HEK293 (cell line): Measurements from ENCODE around the gene HSD17B14.

ENCODE experiments used
- CTCF ChIA-PET: fragments of 350-600 bp; formaldehyde crosslinking; extraction: SDS; loops from one replicate; lab custom pipeline; 2021; ENCODE audit warnings: antibody characterized with exemption; lab: Yijun Ruan, JAX
- POLR2A ChIA-PET: fragments of 300-600 bp; formaldehyde crosslinking; extraction: SDS; loops from one replicate; lab custom pipeline; 2020; ENCODE audit warnings: antibody characterized with exemption, inconsistent platforms; lab: Yijun Ruan, JAX
- H3K27ac ChIP-seq: fragments of 200-500 bp; sonication (Bioruptor generic); 2 replicates; pipeline ENCODE4 v1.5.1; 2014; ENCODE audit warnings: low read depth, low read length, control low read depth, inconsistent platforms; ENCODE audit errors: extremely low read depth
- H3K36me3 ChIP-seq, 2 experiments: fragments of 200-500 bp in 1 of 2; sonication (Bioruptor generic) in 1 of 2; 1 replicate in 1 of 2; 2 replicates in 1 of 2; pipeline ENCODE4 v1.5.1; 2014 to 2017; ENCODE audit warnings: inconsistent platforms in 2 of 2, low read length in 2 of 2; ENCODE audit not compliant: control insufficient read depth in 2 of 2, insufficient read depth in 1 of 2
- H3K4me1 ChIP-seq: fragments of 200-500 bp; sonication (Bioruptor generic); 2 replicates; pipeline ENCODE4 v1.5.1; 2014; ENCODE audit warnings: mild to moderate bottlenecking, low read length, inconsistent platforms; ENCODE audit not compliant: control insufficient read depth, insufficient read depth
- H3K4me3 ChIP-seq: 2 replicates; pipeline ENCODE4 v1.5.1; 2011; ENCODE audit warnings: low read depth, mild to moderate bottlenecking, control low read depth, low read length, moderate library complexity
- H3K9me3 ChIP-seq: fragments of 200-500 bp; sonication (Bioruptor generic); 2 replicates; pipeline ENCODE4 v1.5.1; 2014; ENCODE audit warnings: low read depth, low read length, inconsistent platforms; ENCODE audit not compliant: control insufficient read depth, insufficient read depth
- EGR2 ChIP-seq: fragments of 450-650 bp; formaldehyde crosslinking; IDR thresholded peaks from 2 replicates; pipeline ENCODE4 v1.5.1; 2016; ENCODE audit warnings: low read depth, missing biosample characterization, missing genetic modification characterization
- GFI1B ChIP-seq: fragments of 450-650 bp; formaldehyde crosslinking; IDR thresholded peaks from 2 replicates; pipeline ENCODE4 v1.5.1; 2016; ENCODE audit warnings: missing biosample characterization, missing genetic modification characterization
- KLF17 ChIP-seq: fragments of 450-650 bp; formaldehyde crosslinking; IDR thresholded peaks from 2 replicates; pipeline ENCODE4 v1.5.1; 2016; ENCODE audit warnings: missing biosample characterization, missing genetic modification characterization
- SCRT1 ChIP-seq: fragments of 450-650 bp; formaldehyde crosslinking; IDR thresholded peaks from 2 replicates; pipeline ENCODE4 v1.5.1; 2016; ENCODE audit warnings: missing biosample characterization, missing genetic modification characterization, borderline replicate concordance
- SP7 ChIP-seq: fragments of 450-650 bp; formaldehyde crosslinking; IDR thresholded peaks from 2 replicates; pipeline ENCODE4 v1.5.1; 2016; ENCODE audit warnings: missing biosample characterization, missing genetic modification characterization
- TCF7L2 ChIP-seq: IDR thresholded peaks from 2 replicates; pipeline ENCODE4 v1.6.1; 2011; ENCODE audit warnings: low read depth, mild to moderate bottlenecking, inconsistent platforms, low read length, moderate library complexity, borderline replicate concordance
- WT1 ChIP-seq: fragments of 450-650 bp; formaldehyde crosslinking; IDR thresholded peaks from 2 replicates; pipeline ENCODE4 v1.5.1; 2016; ENCODE audit warnings: missing biosample characterization, missing genetic modification characterization
- ZBTB20 ChIP-seq: fragments of 450-650 bp; formaldehyde crosslinking; IDR thresholded peaks from 2 replicates; pipeline ENCODE4 v1.5.1; 2016; ENCODE audit warnings: missing biosample characterization, missing genetic modification characterization
- ZBTB21 ChIP-seq: fragments of 450-650 bp; formaldehyde crosslinking; IDR thresholded peaks from 2 replicates; pipeline ENCODE4 v1.5.1; 2017; ENCODE audit warnings: missing biosample characterization, missing genetic modification characterization
- ZBTB44 ChIP-seq: fragments of 450-650 bp; IDR thresholded peaks from 2 replicates; pipeline ENCODE4 v1.5.1; 2018; ENCODE audit warnings: missing biosample characterization, mild to moderate bottlenecking, missing genetic modification characterization
- ZBTB48 ChIP-seq: fragments of 450-650 bp; formaldehyde crosslinking; IDR thresholded peaks from 2 replicates; pipeline ENCODE4 v1.5.1; 2016; ENCODE audit warnings: missing biosample characterization, missing genetic modification characterization
- ZIC2 ChIP-seq: fragments of 450-650 bp; formaldehyde crosslinking; IDR thresholded peaks from 2 replicates; pipeline ENCODE4 v1.5.1; 2016; ENCODE audit warnings: missing biosample characterization, missing genetic modification characterization
- ZNF138 ChIP-seq: fragments of 450-650 bp; formaldehyde crosslinking; IDR thresholded peaks from 2 replicates; pipeline ENCODE4 v1.5.1; 2016; ENCODE audit warnings: missing biosample characterization, missing genetic modification characterization, borderline replicate concordance
- ZNF223 ChIP-seq: fragments of 450-650 bp; formaldehyde crosslinking; IDR thresholded peaks from 2 replicates; pipeline ENCODE4 v1.5.1; 2016; ENCODE audit warnings: missing biosample characterization, missing genetic modification characterization
- ZNF239 ChIP-seq: fragments of 450-650 bp; formaldehyde crosslinking; IDR thresholded peaks from 2 replicates; pipeline ENCODE4 v1.5.1; 2016; ENCODE audit warnings: missing biosample characterization, missing genetic modification characterization
- ZNF341 ChIP-seq: fragments of 450-650 bp; formaldehyde crosslinking; IDR thresholded peaks from 2 replicates; pipeline ENCODE4; 2016; ENCODE audit warnings: low read depth, missing biosample characterization, missing genetic modification characterization
- ZNF398 ChIP-seq: fragments of 450-650 bp; formaldehyde crosslinking; IDR thresholded peaks from 2 replicates; pipeline ENCODE4 v1.5.1; 2017; ENCODE audit warnings: missing biosample characterization, missing genetic modification characterization
- ZNF416 ChIP-seq: fragments of 450-650 bp; formaldehyde crosslinking; IDR thresholded peaks from 2 replicates; pipeline ENCODE4 v1.5.1; 2016; ENCODE audit warnings: missing biosample characterization, missing genetic modification characterization
- ZNF433 ChIP-seq: fragments of 450-650 bp; formaldehyde crosslinking; IDR thresholded peaks from 2 replicates; pipeline ENCODE4 v1.5.1; 2016; ENCODE audit warnings: missing biosample characterization, missing genetic modification characterization, low read depth
- ZNF513 ChIP-seq: fragments of 450-650 bp; IDR thresholded peaks from 2 replicates; pipeline ENCODE4 v1.5.1; 2018; ENCODE audit warnings: missing biosample characterization, missing genetic modification characterization
- ZNF530 ChIP-seq: fragments of 450-650 bp; formaldehyde crosslinking; IDR thresholded peaks from 2 replicates; pipeline ENCODE4 v1.5.1; 2016; ENCODE audit warnings: low read depth, missing biosample characterization, missing genetic modification characterization
- ZNF610 ChIP-seq: fragments of 450-650 bp; formaldehyde crosslinking; IDR thresholded peaks from 2 replicates; pipeline ENCODE4 v1.5.1; 2016; ENCODE audit warnings: missing biosample characterization, missing genetic modification characterization, borderline replicate concordance
- ZNF791 ChIP-seq: fragments of 450-650 bp; formaldehyde crosslinking; IDR thresholded peaks from 2 replicates; pipeline ENCODE4 v1.5.1; 2016; ENCODE audit warnings: missing biosample characterization, missing genetic modification characterization

The HSD17B14 gene

GRCh38 chr19:48874303-48875135, 38.2 kb upstream of the HSD17B14 start (continued):
- peak; percentile 98 for TF ChIP-seq ZNF513
- peak; percentile 67; the same call in 1 of the 2 replicates for TF ChIP-seq SCRT1 (tag by site-specific recombination)

- Histone ChIP-seq H3K36me3 (peaks cover 0 to 29% of the 10 kb centered on the region in 2 experiments; a peak in 2 of 3 replicates), H3K4me1 (peaks cover 25% of the 10 kb centered on the region), H3K9me3 (no peaks in the 10 kb centered on the region), H3K4me3 (peak overlapping the region; percentile 80), H3K27ac (peak overlapping the region; percentile 93)
- ChIA-PET CTCF (interaction anchor here (0.6 to 4.1 kb wide), 10 partner anchors 31 to 236 kb away, joined by 3 to 22 read pairs (median 3); partner anchors contain the start of genes GYS1, HSD17B14 and RUVBL2), POLR2A (interaction anchor here (0.5 to 3.2 kb wide), 17 partner anchors 13 to 255 kb away, joined by 3 to 33 read pairs (median 8); partner anchors contain the start of genes BAX, FTL, GYS1 and NUCB1)
- TF ChIP-seq ZIC2 (tag by site-specific recombination) (peak; percentile 22; the same call in 1 of the 2 replicates), ZBTB21 (tag by site-specific recombination) (0 out of 2 replicates have a peak, but pooled peaks have one; percentile 6), ZNF530 (tag by site-specific recombination) (no peak), ZNF239 (tag by site-specific recombination) (no peak), WT1 (peak; percentile 48)
Measured at GRCh38 chr19:48873476-48874302, 37.4 kb upstream of the HSD17B14 start.

GRCh38 chr19:48872884-48873475, 36.7 kb upstream of the HSD17B14 start:
- Histone ChIP-seq H3K9me3 (no peaks in the 10 kb centered on the region), H3K36me3 (peaks cover 0 to 29% of the 10 kb centered on the region in 2 experiments; a peak in 2 of 3 replicates), H3K4me3 (peak overlapping the region; percentile 80), H3K4me1 (peaks cover 31% of the 10 kb centered on the region), H3K27ac (peak overlapping the region; percentile 93)
- ChIA-PET POLR2A (interaction anchor here (0.9 to 3.2 kb wide), 17 partner anchors 13 to 254 kb away, joined by 3 to 33 read pairs (median 10); partner anchors contain the start of genes BAX, DHDH, FTL and GYS1), CTCF (interaction anchor here (0.6 to 4.1 kb wide), 4 partner anchors 30 to 579 kb away, joined by 3 to 22 read pairs (median 7); partner anchors contain the start of gene PIH1D1)
- peak; percentile 9; the same call in 1 of the 2 replicates for TF ChIP-seq ZBTB44 (tag by site-specific recombination)
- TF ChIP-seq GFI1B (tag by site-specific recombination) = no peak
- peak; percentile 77 for TF ChIP-seq SP7
- TF ChIP-seq KLF17 (tag by site-specific recombination) = peak; percentile 60; the same call in 1 of the 2 replicates
- TF ChIP-seq ZNF398 (tag by site-specific recombination) = peak; percentile 75
- no peak for TF ChIP-seq ZNF610 (tag by site-specific recombination)
- no peak for TF ChIP-seq ZNF341
- peak; percentile 74; the same call in 1 of the 2 replicates for TF ChIP-seq ZBTB48 (tag by site-specific recombination)
- TF ChIP-seq ZNF433 (tag by site-specific recombination) = no peak
- no peak for TF ChIP-seq ZNF223
- TF ChIP-seq TCF7L2 = no peak
- no peak; the same call in 1 of the 2 replicates for TF ChIP-seq ZBTB20 (tag by site-specific recombination)
- TF ChIP-seq ZNF416 = no peak
- no peak for TF ChIP-seq ZNF138 (tag by site-specific recombination)
- no peak for TF ChIP-seq EGR2 (tag by site-specific recombination)
- TF ChIP-seq ZNF791 (tag by site-specific recombination) = no peak
